RWPE2 (cell line): ENCODE results near the gene DNM1.

Experiments
- ATAC-seq: fragments of 200-7000 bp; cut with Tn5 transposase; 3 replicates; pipeline ENCODE4 v1.9.1; 2021; ENCODE audit warnings: low read depth
- DNase-seq: peaks from one replicate; pipeline ENCODE4 v3.0.0-alpha.2; 2020; ENCODE audit warnings: low spot score
- H3K27ac ChIP-seq: fragments of 450-650 bp; 2 replicates; pipeline ENCODE4 v1.5.1; 2017; ENCODE audit warnings: mild to moderate bottlenecking; ENCODE audit not compliant: poor library complexity, severe bottlenecking
- H3K27me3 ChIP-seq: fragments of 250-450 bp; sonication (Bioruptor Pico); 2 replicates; pipeline ENCODE4 v1.5.1; 2021; ENCODE audit warnings: mild to moderate bottlenecking, moderate library complexity; ENCODE audit not compliant: insufficient read depth, poor library complexity, severe bottlenecking
- H3K36me3 ChIP-seq: fragments of 250-450 bp; sonication (Bioruptor Pico); 2 replicates; pipeline ENCODE4 v1.5.1; 2020; ENCODE audit warnings: low read depth, mild to moderate bottlenecking, moderate library complexity
- H3K4me1 ChIP-seq: fragments of 250-450 bp; sonication (Bioruptor Pico); 2 replicates; pipeline ENCODE4 v1.5.1; 2021; ENCODE audit warnings: mild to moderate bottlenecking, moderate library complexity; ENCODE audit not compliant: insufficient read depth, poor library complexity, severe bottlenecking
- H3K4me3 ChIP-seq: fragments of 250-450 bp; sonication (Bioruptor Pico); 2 replicates; pipeline ENCODE4 v1.5.1; 2021; ENCODE audit warnings: mild to moderate bottlenecking, moderate library complexity; ENCODE audit not compliant: severe bottlenecking
- H3K9me3 ChIP-seq: fragments of 250-450 bp; sonication (Bioruptor Pico); 2 replicates; pipeline ENCODE4 v1.5.1; 2021; ENCODE audit warnings: mild to moderate bottlenecking, moderate library complexity; ENCODE audit not compliant: severe bottlenecking
- TF ChIP-seq, protein P1 (sequence below): fragments of 450-650 bp; IDR thresholded peaks from one replicate; pipeline ENCODE4 v1.5.1; 2017; ENCODE audit warnings: mild to moderate bottlenecking, moderate library complexity; ENCODE audit not compliant: poor library complexity, severe bottlenecking

DNM1 gene

DNA sequence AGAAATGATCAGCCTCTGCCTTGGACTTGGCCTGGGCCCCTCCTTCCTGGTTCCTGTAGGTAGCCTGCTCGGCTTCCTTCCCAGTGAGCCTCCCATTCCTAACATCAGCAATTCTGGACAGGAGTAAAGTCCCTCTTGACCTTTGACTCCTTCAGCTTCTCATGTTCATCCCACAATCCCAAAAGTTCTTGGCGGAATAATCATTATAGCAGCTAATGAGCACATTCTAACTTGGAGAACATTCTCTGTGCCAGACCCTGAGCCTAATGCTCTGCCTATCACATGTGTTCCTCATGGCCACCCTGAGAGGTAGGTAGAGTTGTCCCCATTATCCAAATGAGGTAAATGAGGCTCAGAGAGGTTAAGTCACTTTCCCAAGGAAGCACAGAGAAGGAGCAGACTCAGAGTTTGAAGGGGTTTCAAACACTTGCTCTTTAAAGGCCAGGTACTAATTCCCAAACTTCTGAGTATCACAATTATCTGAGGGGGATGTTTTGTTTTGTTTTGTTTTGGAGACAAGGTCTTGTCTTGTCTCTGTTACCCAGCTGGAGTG is 94.1 kb downstream of the DNM1 start:
- Histone ChIP-seq H3K9me3 (no peaks in the 10 kb centered on the region), H3K27me3 (no peaks in the 10 kb centered on the region), H3K4me3 (no peak overlapping the region), H3K4me1 (peaks cover 7% of the 10 kb centered on the region), H3K36me3 (no peaks in the 10 kb centered on the region), H3K27ac (no peak overlapping the region)
- TF ChIP-seq, protein P1, sequence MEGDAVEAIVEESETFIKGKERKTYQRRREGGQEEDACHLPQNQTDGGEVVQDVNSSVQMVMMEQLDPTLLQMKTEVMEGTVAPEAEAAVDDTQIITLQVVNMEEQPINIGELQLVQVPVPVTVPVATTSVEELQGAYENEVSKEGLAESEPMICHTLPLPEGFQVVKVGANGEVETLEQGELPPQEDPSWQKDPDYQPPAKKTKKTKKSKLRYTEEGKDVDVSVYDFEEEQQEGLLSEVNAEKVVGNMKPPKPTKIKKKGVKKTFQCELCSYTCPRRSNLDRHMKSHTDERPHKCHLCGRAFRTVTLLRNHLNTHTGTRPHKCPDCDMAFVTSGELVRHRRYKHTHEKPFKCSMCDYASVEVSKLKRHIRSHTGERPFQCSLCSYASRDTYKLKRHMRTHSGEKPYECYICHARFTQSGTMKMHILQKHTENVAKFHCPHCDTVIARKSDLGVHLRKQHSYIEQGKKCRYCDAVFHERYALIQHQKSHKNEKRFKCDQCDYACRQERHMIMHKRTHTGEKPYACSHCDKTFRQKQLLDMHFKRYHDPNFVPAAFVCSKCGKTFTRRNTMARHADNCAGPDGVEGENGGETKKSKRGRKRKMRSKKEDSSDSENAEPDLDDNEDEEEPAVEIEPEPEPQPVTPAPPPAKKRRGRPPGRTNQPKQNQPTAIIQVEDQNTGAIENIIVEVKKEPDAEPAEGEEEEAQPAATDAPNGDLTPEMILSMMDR = no peak
- no peak for DNase-seq
- no peak for ATAC-seq

DNA sequence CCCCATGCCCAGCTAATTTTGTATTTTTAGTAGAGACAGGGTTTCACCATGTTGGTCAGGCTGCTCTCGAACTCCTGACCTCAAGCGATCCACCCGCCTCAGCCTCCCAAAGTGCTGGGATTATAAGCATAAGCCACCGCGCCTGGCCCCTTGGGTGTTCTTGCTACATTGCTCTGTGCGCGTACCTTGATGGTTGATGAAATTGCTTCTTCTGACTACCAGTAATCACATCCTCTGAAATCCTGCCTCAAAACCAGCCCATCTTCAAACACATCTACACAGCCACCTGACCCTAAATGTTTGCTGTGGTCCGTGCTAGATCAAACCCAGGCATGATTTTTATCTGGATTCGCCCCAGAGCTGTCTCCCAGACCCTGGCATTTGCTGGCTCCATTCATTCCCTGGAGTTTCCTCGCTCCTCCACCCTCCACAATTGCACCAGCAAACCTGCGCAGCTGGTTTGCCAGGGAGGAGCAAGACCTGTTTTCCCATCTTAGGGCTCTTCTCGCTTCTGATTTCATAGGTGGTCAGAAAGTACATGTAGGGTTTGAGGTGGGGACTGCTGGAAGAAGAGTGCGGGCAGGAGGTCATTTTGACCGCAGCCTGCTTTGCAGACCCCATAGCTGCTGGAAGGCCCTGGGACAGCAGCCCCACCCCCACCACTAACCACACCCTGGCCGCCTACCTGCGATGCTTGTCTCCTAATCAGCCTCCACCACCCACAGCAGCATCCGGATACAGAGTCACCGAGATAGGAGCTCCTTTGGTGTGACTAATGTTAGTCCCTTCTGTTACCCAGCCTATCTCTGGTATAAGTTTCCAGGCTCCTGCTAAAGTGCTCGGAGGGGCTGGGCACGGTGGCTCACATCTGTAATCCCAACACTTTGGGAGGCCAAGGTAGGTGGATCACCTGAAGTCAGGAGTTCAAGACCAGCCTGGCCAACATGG is 95.6 kb downstream of the DNM1 start:
- Histone ChIP-seq H3K4me3 (no peak overlapping the region), H3K36me3 (no peaks in the 10 kb centered on the region), H3K9me3 (no peaks in the 10 kb centered on the region), H3K27ac (no peak overlapping the region), H3K4me1 (peaks cover 7% of the 10 kb centered on the region), H3K27me3 (no peaks in the 10 kb centered on the region)
- ATAC-seq (no peak), DNase-seq (no peak)
- TF ChIP-seq, protein P1 = no peak

DNA sequence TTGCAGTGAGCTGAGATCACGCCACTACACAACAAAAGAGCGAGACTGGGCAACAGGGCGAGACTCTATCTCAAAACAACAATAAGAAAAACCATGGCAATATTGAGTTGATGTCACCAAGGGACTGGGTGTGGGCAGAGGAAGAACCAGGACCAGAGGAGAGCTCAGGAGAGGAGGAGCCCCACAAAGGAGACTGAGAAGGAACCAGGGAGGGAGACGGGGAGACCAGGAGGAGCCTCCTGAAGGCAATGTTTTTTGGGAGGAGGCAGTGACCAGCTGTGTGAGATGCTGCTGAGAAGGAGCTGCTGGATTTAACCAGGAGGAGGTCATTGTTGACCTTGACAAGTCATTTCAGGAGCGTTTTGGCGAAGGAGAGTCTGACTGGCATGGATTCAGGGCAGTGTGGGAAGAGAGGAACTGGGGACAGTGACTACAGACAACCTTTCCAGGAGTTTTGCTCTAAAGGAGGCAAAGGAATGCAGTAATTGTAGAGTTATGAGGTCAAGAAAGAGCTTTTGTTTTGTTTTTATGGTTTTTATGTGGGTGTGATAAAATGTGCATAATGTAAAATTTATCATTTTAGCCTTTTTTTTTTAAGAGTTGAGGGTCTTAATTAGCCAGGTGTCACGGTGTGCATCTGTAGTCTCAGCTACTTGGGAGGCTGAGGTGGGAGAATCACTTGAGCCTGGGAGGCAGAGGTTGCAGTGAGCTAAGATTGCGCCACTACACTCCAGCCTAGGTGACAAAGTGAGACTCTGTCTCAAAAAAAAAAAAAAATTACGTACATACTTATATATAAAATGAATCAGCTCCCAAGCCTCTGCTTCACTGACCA is 101.2 kb downstream of the DNM1 start:
- TF ChIP-seq, protein P1 = no peak
- ATAC-seq (no peak), DNase-seq (no peak)
- H3K4me1 ChIP-seq = peaks cover 19% of the 10 kb centered on the region
- no peak overlapping the region for H3K27ac ChIP-seq
- H3K27me3 ChIP-seq = no peaks in the 10 kb centered on the region
- peaks cover 11% of the 10 kb centered on the region for H3K36me3 ChIP-seq
- no peak overlapping the region for H3K4me3 ChIP-seq
- H3K9me3 ChIP-seq = no peaks in the 10 kb centered on the region
